HCT116 (cell line): ENCODE results near the gene ABHD5. TPM values are rescaled to one million over a fixed set of nuclear protein-coding genes. Genes with fewer than 3 reads are reported as not detected.

Experiments
- ATAC-seq: fragments of 200-7000 bp; cut with Tn5 transposase; 2 replicates; pipeline ENCODE4 v1.9.1; 2020; ENCODE audit warnings: mild to moderate bottlenecking, moderate library complexity
- BruUV-seq: library from RNA; stranded (reverse); fragments of 400-500 nt; replicated peaks from 2 replicates; lab custom pipeline; 2021; lab: Mats Ljungman, UMichigan
- CTCF ChIA-PET: fragments of 300-600 bp; sonication (Branson Sonifier 250); formaldehyde crosslinking; loops from one replicate; lab custom pipeline; 2021; ENCODE audit warnings: antibody characterized with exemption; lab: Charles Lee
- POLR2A ChIA-PET: fragments of 300-600, 350-600 bp; sonication (Branson Sonifier 250); formaldehyde crosslinking; loops from one replicate; lab custom pipeline; 2021; ENCODE audit warnings: antibody characterized with exemption; lab: Charles Lee
- RAD21 ChIA-PET, 2 experiments: fragments of 300-600 bp; sonication (Branson Sonifier 250); formaldehyde crosslinking; loops; one replicate each; lab custom pipeline; 2023; ENCODE audit warnings: low total read pairs in 2 of 2; ENCODE audit not compliant: uncharacterized antibody in 2 of 2, unreplicated experiment in 2 of 2, low non-redundant PET in 1 of 2; lab: Charles Lee
- DNase-seq: peaks from one replicate; pipeline ENCODE4 v3.0.0-alpha.2; 2010; ENCODE audit warnings: low read depth, low spot score
- H2AFZ ChIP-seq: fragments of 200-600 bp; shearing (Covaris generic), sonication (generic); 2 replicates; pipeline ENCODE4 v1.6.1; 2017; ENCODE audit warnings: low read depth, mixed run types, mixed read lengths, antibody characterized with exemption, low read length; ENCODE audit not compliant: poor library complexity, severe bottlenecking
- H3K27ac ChIP-seq: 2 replicates; pipeline ENCODE4 v1.5.1; 2012; ENCODE audit warnings: low read depth, low read length
- H3K27me3 ChIP-seq: fragments of 200-600 bp; sonication (generic); 2 replicates; pipeline ENCODE4 v1.6.1; 2016; ENCODE audit warnings: mixed run types, low read length, mixed read lengths; ENCODE audit not compliant: insufficient read depth
- H3K36me3 ChIP-seq, 2 experiments: fragments of 200-500 bp in 1 of 2; fragments of 200-600 bp in 1 of 2; sonication (Bioruptor generic) in 1 of 2; sonication (generic) in 1 of 2; 2 replicates each; pipeline versions ENCODE4 v1.5.1 to v1.6.1; 2014 to 2016; ENCODE audit warnings: low read length in 2 of 2, inconsistent platforms in 1 of 2, mixed read lengths in 1 of 2, mixed run types in 1 of 2; ENCODE audit not compliant: insufficient read depth in 2 of 2, control insufficient read depth in 1 of 2
- H3K4me1 ChIP-seq, 2 experiments: fragments of 200-600 bp in 1 of 2; sonication (generic) in 1 of 2; 2 replicates each; pipeline versions ENCODE4 v1.5.1 to v1.6.1; 2012 to 2017; ENCODE audit warnings: low read length in 2 of 2, inconsistent platforms in 1 of 2, mild to moderate bottlenecking in 1 of 2, mixed read lengths in 1 of 2, mixed run types in 1 of 2, moderate library complexity in 1 of 2; ENCODE audit not compliant: insufficient read depth in 2 of 2, control insufficient read depth in 1 of 2
- H3K4me2 ChIP-seq: fragments of 200-600 bp; sonication (generic); 2 replicates; pipeline ENCODE4 v1.6.1; 2017; ENCODE audit warnings: mixed run types, low read length, mixed read lengths
- H3K4me3 ChIP-seq, 2 experiments: fragments of 200-600 bp in 1 of 2; sonication (generic) in 1 of 2; replicated peaks in 1 of 2; 2 replicates each; pipeline ENCODE4 v1.5.1; 2011 to 2016; ENCODE audit warnings: low read length in 2 of 2, control low read depth in 1 of 2, low read depth in 1 of 2, mild to moderate bottlenecking in 1 of 2, mixed read lengths in 1 of 2, mixed run types in 1 of 2
- H3K79me2 ChIP-seq: fragments of 200-600 bp; sonication (generic); 2 replicates; pipeline ENCODE4 v1.6.1; 2017; ENCODE audit warnings: mild to moderate bottlenecking, mixed run types, low read length, moderate library complexity, mixed read lengths; ENCODE audit not compliant: insufficient read depth
- H3K9ac ChIP-seq: fragments of 200-600 bp; sonication (generic); 2 replicates; pipeline ENCODE4 v1.6.1; 2016; ENCODE audit warnings: low read length, mixed read lengths
- H3K9me2 ChIP-seq: fragments of 200-600 bp; sonication (generic), shearing (Covaris generic); 2 replicates; pipeline ENCODE4 v1.6.1; 2017; ENCODE audit warnings: mixed run types, mild to moderate bottlenecking, moderate library complexity; ENCODE audit not compliant: insufficient read depth
- H3K9me3 ChIP-seq, 2 experiments: fragments of 200-500 bp in 1 of 2; fragments of 200-600 bp in 1 of 2; sonication (Bioruptor generic) in 1 of 2; sonication (generic) in 1 of 2; 2 replicates each; pipeline ENCODE4 v1.6.1; 2014 to 2017; ENCODE audit warnings: low read length in 2 of 2, mixed read lengths in 2 of 2, inconsistent platforms in 1 of 2, low read depth in 1 of 2, mild to moderate bottlenecking in 1 of 2, mixed run types in 1 of 2, moderate library complexity in 1 of 2; ENCODE audit not compliant: control insufficient read depth in 1 of 2, insufficient read depth in 1 of 2
- H4K20me1 ChIP-seq: fragments of 200-600 bp; sonication (generic), shearing (Covaris generic); 2 replicates; pipeline ENCODE4 v1.6.1; 2017; ENCODE audit warnings: mixed run types, mild to moderate bottlenecking, moderate library complexity; ENCODE audit not compliant: insufficient read depth
- CBX3 ChIP-seq: IDR thresholded peaks from 2 replicates; pipeline ENCODE4 v1.6.1; 2012; ENCODE audit warnings: low read depth
- CEBPB ChIP-seq: IDR thresholded peaks from 2 replicates; pipeline ENCODE4 v1.6.1; 2012; ENCODE audit warnings: low read depth
- ELF1 ChIP-seq: IDR thresholded peaks from 2 replicates; pipeline ENCODE4 v1.6.1; 2012; ENCODE audit warnings: low read depth, borderline replicate concordance
- EZH2 ChIP-seq: fragments of 200-600 bp; sonication (generic); IDR thresholded peaks from 2 replicates; pipeline ENCODE4 v1.6.1; 2017; ENCODE audit warnings: antibody characterized with exemption, mixed run types
- EZH2phosphoT487 ChIP-seq: fragments of 200-600 bp; IDR thresholded peaks from 2 replicates; pipeline ENCODE4 v1.6.1; 2018; ENCODE audit warnings: antibody characterized with exemption, borderline replicate concordance
- FOSL1 ChIP-seq: IDR thresholded peaks from 2 replicates; pipeline ENCODE4 v1.6.1; 2012; ENCODE audit warnings: low read depth
- POLR2A ChIP-seq: IDR thresholded peaks from 2 replicates; pipeline ENCODE4 v1.7.0; 2011; ENCODE audit warnings: borderline replicate concordance; ENCODE audit not compliant: insufficient read depth, insufficient read length; ENCODE audit errors: extremely low read depth
- RAD21 ChIP-seq: IDR thresholded peaks from 2 replicates; pipeline ENCODE4 v1.6.1; 2012; ENCODE audit warnings: low read depth, mild to moderate bottlenecking
- REST ChIP-seq: IDR thresholded peaks from 2 replicates; pipeline ENCODE4 v1.6.1; 2012; ENCODE audit warnings: low read depth
- SIN3A ChIP-seq: IDR thresholded peaks from 2 replicates; pipeline ENCODE4 v1.6.1; 2012; ENCODE audit warnings: low read depth
- SP1 ChIP-seq: IDR thresholded peaks from 2 replicates; pipeline ENCODE4 v1.6.1; 2012; ENCODE audit warnings: low read depth
- SRF ChIP-seq: IDR thresholded peaks from 2 replicates; pipeline ENCODE4 v1.6.1; 2012; ENCODE audit warnings: low read depth
- TCF7L2 ChIP-seq: IDR thresholded peaks from 2 replicates; pipeline ENCODE4 v1.7.0; 2011; ENCODE audit warnings: borderline replicate concordance, inconsistent platforms; ENCODE audit not compliant: insufficient read depth, insufficient read length; ENCODE audit errors: extremely low read depth
- YY1 ChIP-seq: IDR thresholded peaks from 2 replicates; pipeline ENCODE4 v1.6.1; 2011; ENCODE audit warnings: low read length, low read depth, moderate library complexity, mild to moderate bottlenecking; ENCODE audit not compliant: insufficient replicate concordance; ENCODE audit errors: extremely low read depth
- ZBTB33 ChIP-seq: IDR thresholded peaks from 2 replicates; pipeline ENCODE4 v1.6.1; 2011; ENCODE audit warnings: mild to moderate bottlenecking, low read length, moderate library complexity; ENCODE audit not compliant: insufficient replicate concordance; ENCODE audit errors: extremely low read depth
- ZFX ChIP-seq: fragments of 450-650 bp; IDR thresholded peaks from 2 replicates; pipeline ENCODE4 v1.6.1; 2017
- ZNF274 ChIP-seq: fragments of 200-500 bp; sonication (Bioruptor generic); IDR thresholded peaks from 2 replicates; pipeline ENCODE4 v1.6.1; 2014; ENCODE audit warnings: mild to moderate bottlenecking, low read depth, low read length, inconsistent platforms
- intact Hi-C: fragments of 100-400 bp; cut with micrococcal nuclease; formaldehyde crosslinking; loops from 2 replicates; pipeline ENCODE4 v1.10.0; 2022
- total RNA-seq: library from RNA; stranded (reverse); gene quantifications from one replicate; pipeline ENCODE4 v1.2.1, GENCODE V29; 2021; ENCODE audit not compliant: unreplicated experiment
- TF ChIP-seq, protein P1 (sequence below), 3 experiments: fragments of 200-600 bp in 1 of 3; sonication (generic) in 1 of 3; IDR thresholded peaks in 2 of 3; conservative IDR thresholded peaks in 1 of 3; 2 replicates each; pipeline ENCODE4 v1.5.1; 2012 to 2017; ENCODE audit warnings: low read depth in 2 of 3, low read length in 2 of 3, antibody characterized with exemption in 1 of 3, borderline replicate concordance in 1 of 3, control low read depth in 1 of 3, mild to moderate bottlenecking in 1 of 3, mixed read lengths in 1 of 3, mixed run types in 1 of 3, moderate library complexity in 1 of 3; ENCODE audit not compliant: insufficient read depth in 1 of 3
- TF ChIP-seq, protein P2 (sequence below): IDR thresholded peaks from 2 replicates; pipeline ENCODE4 v1.6.1; 2012
- TF ChIP-seq, protein P3 (sequence below): IDR thresholded peaks from 2 replicates; pipeline ENCODE4 v1.6.1; 2012

The ABHD5 gene
- total RNA-seq, 1 experiment from 2014 or later: 18.5 TPM

DNA sequence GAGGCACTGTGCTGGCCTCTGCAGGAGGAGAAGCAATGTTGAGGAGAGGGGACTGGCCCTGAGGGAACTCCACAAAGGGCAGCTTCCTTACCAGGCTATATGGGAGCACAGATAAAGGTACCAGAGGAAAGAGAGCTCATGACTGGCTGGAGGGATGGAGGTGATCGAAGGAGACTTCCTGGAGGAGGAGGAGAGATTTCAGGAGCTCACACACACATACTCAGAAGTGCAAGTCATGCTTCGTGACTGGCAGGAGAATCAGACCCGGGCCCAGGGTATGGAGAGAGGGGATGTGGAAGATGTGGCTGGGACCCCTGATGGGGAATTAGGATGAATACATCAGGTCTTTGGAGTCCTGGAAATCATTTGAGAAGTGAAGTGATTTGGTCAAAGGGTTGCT is 85.4 kb downstream of the ABHD5 start:
- Histone ChIP-seq H3K36me3 (no peaks in the 10 kb centered on the region), H4K20me1 (no peaks in the 10 kb centered on the region), H3K9me3 (no peaks in the 10 kb centered on the region), H2AFZ (no peak overlapping the region), H3K27ac (no peak overlapping the region), H3K4me3 (no peak overlapping the region), H3K27me3 (no peaks in the 10 kb centered on the region), H3K9ac (no peak overlapping the region), H3K9me2 (no peaks in the 10 kb centered on the region), H3K79me2 (no peaks in the 10 kb centered on the region), H3K4me2 (no peak overlapping the region), H3K4me1 (peaks cover 0 to 7% of the 10 kb centered on the region in 2 experiments; a peak in 3 of 4 replicates)
- ChIA-PET POLR2A (no interaction called here), RAD21 (no interaction called here), CTCF (no interaction called here)
- ATAC-seq (no peak), DNase-seq (no peak)
- no TSS peak for BruUV-seq
- TF ChIP-seq ZFX: no peak
- TF ChIP-seq REST: no peak
- TF ChIP-seq EZH2: no peak
- no peak for TF ChIP-seq SRF
- TF ChIP-seq POLR2A: no peak
- no peak for TF ChIP-seq ZNF274
- TF ChIP-seq ELF1: no peak
- no peak for TF ChIP-seq TCF7L2
- TF ChIP-seq CEBPB: no peak
- no peak for TF ChIP-seq SIN3A
- no peak for TF ChIP-seq SP1
- no peak for TF ChIP-seq FOSL1
- TF ChIP-seq YY1: no peak
- TF ChIP-seq, protein P1, sequence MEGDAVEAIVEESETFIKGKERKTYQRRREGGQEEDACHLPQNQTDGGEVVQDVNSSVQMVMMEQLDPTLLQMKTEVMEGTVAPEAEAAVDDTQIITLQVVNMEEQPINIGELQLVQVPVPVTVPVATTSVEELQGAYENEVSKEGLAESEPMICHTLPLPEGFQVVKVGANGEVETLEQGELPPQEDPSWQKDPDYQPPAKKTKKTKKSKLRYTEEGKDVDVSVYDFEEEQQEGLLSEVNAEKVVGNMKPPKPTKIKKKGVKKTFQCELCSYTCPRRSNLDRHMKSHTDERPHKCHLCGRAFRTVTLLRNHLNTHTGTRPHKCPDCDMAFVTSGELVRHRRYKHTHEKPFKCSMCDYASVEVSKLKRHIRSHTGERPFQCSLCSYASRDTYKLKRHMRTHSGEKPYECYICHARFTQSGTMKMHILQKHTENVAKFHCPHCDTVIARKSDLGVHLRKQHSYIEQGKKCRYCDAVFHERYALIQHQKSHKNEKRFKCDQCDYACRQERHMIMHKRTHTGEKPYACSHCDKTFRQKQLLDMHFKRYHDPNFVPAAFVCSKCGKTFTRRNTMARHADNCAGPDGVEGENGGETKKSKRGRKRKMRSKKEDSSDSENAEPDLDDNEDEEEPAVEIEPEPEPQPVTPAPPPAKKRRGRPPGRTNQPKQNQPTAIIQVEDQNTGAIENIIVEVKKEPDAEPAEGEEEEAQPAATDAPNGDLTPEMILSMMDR (IDR thresholded peaks at IDR 0.05 in 2 of 3, conservative IDR thresholded peaks at IDR 0.05 in 1 of 3; ENCODE audit: borderline replicate concordance in 1 of 3, insufficient read depth in 1 of 3, low read depth in 2 of 3, low read length in 2 of 3): no peak
- TF ChIP-seq CBX3: no peak
- TF ChIP-seq, protein P2, sequence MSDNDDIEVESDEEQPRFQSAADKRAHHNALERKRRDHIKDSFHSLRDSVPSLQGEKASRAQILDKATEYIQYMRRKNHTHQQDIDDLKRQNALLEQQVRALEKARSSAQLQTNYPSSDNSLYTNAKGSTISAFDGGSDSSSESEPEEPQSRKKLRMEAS: no peak
- no peak for TF ChIP-seq RAD21
- TF ChIP-seq EZH2phosphoT487: no peak
- TF ChIP-seq, protein P3, sequence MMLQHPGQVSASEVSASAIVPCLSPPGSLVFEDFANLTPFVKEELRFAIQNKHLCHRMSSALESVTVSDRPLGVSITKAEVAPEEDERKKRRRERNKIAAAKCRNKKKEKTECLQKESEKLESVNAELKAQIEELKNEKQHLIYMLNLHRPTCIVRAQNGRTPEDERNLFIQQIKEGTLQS: no peak
- TF ChIP-seq ZBTB33: no peak
- intact Hi-C loops: no loop called here
